Neural crest cell (in vitro differentiated cells): ENCODE data around the gene GTF2I. TPM values are rescaled to one million over a fixed set of nuclear protein-coding genes. Genes with fewer than 3 reads are reported as not detected.
"Not testable (repeated sequence)": the region's sequence is repeated elsewhere in the genome, so short reads cannot be mapped to it uniquely, and the experiment has no call there.

Experiments
- DNase-seq: peaks from one replicate; pipeline ENCODE4 v3.0.0; 2021; ENCODE audit warnings: low read depth, mixed read lengths, low spot score
- H3K27ac Mint-ChIP-seq: one replicate; pipeline ENCODE4 v1.8.0; 2021; ENCODE audit warnings: mild to moderate bottlenecking, mixed read lengths; ENCODE audit not compliant: unreplicated experiment
- H3K27me3 Mint-ChIP-seq: 2 replicates; pipeline ENCODE4 v1.8.0; 2021; ENCODE audit warnings: low read depth, mild to moderate bottlenecking, mixed read lengths
- H3K36me3 Mint-ChIP-seq: 2 replicates; pipeline ENCODE4 v1.8.0; 2021; ENCODE audit warnings: low read depth, mild to moderate bottlenecking, mixed read lengths
- H3K4me1 Mint-ChIP-seq: 2 replicates; pipeline ENCODE4 v1.8.0; 2021; ENCODE audit warnings: mixed read lengths
- H3K4me3 Mint-ChIP-seq: one replicate; pipeline ENCODE4 v1.8.0; 2021; ENCODE audit warnings: mild to moderate bottlenecking, mixed read lengths
- H3K9me3 Mint-ChIP-seq: 2 replicates; pipeline ENCODE4 v1.8.0; 2021; ENCODE audit warnings: mixed read lengths
- total RNA-seq: library from RNA; stranded (reverse); gene quantifications from 2 replicates; pipeline ENCODE4 v1.2.1, GENCODE V29; 2021

GTF2I gene
- total RNA-seq, 1 donor from 2014 or later: 396 TPM

DNA sequence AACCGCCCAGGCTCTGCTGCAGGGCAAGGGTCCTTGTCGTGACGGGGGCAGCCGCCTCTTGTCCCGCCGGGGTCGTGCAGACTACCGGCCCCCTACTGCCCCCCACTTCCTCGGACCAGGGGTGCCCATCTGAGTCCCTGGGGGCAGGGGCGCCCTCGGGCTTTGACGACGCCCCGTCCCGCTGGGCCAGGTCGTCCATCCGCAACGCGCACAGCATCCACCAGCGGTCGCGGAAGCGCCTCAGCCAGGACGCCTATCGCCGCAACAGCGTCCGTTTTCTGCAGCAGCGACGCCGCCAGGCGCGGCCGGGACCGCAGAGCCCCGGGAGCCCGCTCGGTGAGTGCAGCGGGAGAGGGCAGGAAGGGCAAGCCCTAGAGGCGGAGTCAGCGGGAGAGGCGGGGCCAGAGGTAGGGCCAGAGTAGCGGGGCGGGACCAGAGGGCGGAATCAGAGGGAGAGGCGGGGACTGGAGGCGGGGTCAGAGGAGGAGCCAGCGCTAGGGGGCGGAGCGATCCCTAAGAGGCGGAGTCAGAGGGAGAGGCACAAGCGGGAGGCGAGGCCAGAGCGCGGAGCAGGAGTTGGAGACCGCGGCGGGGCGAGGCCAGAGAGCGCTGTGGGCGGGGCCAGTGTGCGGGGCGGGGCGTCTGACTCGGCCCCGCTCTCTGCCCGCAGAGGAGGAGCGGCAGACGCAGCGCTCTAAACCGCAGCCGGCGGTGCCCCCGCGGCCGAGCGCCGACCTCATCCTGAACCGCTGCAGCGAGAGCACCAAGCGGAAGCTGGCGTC is 131.0 kb downstream of the GTF2I start:
- H3K36me3 Mint-ChIP-seq, H3K4me3 Mint-ChIP-seq, H3K27ac Mint-ChIP-seq, H3K4me1 Mint-ChIP-seq, H3K9me3 Mint-ChIP-seq, H3K27me3 Mint-ChIP-seq: not testable (repeated sequence)
- peak; percentile 93 for DNase-seq

DNA sequence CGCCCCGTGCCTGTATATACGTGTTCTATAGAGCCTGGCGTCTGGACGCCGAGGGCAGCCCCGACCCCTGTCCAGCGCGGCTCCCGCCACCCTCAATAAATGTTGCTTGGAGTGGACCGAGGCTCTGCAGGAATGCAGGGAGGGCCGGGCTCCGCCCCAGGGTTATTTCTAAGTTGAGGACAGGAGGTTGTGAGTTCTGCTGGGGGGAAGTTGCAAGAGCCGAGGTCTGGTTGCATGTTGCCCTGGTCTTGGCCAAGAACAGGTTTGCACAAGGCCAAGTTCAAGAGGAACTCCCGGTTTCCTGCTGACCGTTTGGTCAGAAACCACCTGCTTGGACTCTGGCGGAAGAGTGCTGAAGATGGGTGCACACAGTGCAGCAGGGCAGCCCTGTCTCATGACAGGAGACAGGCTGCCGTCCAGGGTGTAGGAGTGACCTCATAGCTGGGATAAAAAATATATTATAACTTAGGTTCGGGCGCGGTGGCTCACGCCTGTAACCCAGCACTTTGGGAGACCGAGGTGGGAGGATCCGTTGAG is 131.8 kb downstream of the GTF2I start:
- H3K4me3 Mint-ChIP-seq, H3K4me1 Mint-ChIP-seq, H3K27ac Mint-ChIP-seq, H3K9me3 Mint-ChIP-seq, DNase-seq, H3K27me3 Mint-ChIP-seq, H3K36me3 Mint-ChIP-seq: not testable (repeated sequence)

DNA sequence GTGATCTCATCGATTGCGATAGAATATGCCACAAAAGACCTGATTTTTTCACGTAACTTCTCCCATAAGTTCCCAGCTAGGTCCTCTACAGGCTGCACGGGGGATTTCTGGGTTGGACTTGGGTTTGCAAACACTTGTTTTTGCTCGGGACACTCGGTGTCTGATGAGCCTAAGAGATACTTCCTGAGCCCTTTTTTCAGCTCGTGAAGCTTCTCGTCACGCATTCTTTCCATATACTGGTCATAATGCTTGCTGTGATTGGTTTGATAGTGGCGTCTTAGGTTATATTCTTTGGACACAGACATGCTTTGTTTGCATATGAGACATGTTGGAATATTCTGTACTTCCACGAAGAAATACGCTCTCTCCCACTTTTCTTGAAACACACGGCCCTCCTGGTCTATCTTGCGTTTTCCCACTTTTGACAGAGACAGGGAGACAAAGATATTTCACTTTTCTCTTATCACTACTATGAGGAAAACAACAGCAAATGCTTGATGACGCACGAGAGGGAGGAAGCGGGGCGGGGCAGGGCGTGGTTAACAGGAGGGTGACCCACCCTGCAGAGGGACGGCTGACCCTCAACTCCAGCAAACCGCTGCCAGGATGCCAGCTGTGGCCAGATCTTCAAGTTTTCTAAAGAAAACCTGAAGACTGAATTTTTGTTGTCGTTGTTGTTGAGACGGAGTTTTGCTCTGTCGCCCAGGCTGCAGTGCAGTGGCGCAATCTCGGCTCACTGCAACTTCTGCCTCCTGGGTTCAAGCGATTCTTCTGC is 140.5 kb downstream of the GTF2I start:
- not testable (repeated sequence) for H3K27ac Mint-ChIP-seq, H3K36me3 Mint-ChIP-seq, H3K4me3 Mint-ChIP-seq, H3K9me3 Mint-ChIP-seq, H3K4me1 Mint-ChIP-seq, H3K27me3 Mint-ChIP-seq, DNase-seq

- not testable (repeated sequence) for H3K9me3 Mint-ChIP-seq, H3K27me3 Mint-ChIP-seq, H3K27ac Mint-ChIP-seq, DNase-seq, H3K4me3 Mint-ChIP-seq, H3K36me3 Mint-ChIP-seq, H3K4me1 Mint-ChIP-seq
Measured at GRCh38 chr7:74798644-74799043, 141.1 kb downstream of the GTF2I start.

Other genes with a start within 250 kb of the GTF2I start
- gene GTF2IRD1, start 203.8 kb upstream of the GTF2I start, total RNA-seq: 48.0 and 50.1 TPM in 2 replicates
- gene NCF1, start 116.3 kb downstream of the GTF2I start, total RNA-seq: not detected in 2 replicates
- 19.4 and 19.9 TPM in 2 replicates for gene GTF2IRD2, start 193.9 kb downstream of the GTF2I start, total RNA-seq